Astrocyte (in vitro differentiated cells and primary cell): Measurements from ENCODE around the gene CSRP2.

ENCODE experiments used
- EZH2 ChIP-seq: IDR thresholded peaks from 2 replicates; pipeline ENCODE4 v1.6.1; 2012; ENCODE audit warnings: mild to moderate bottlenecking, low read length, inconsistent platforms; ENCODE audit not compliant: insufficient read depth
- TF ChIP-seq, protein P1 (sequence below): IDR thresholded peaks from 2 replicates; pipeline ENCODE4 v1.5.1; 2011; ENCODE audit warnings: low read depth, mild to moderate bottlenecking, inconsistent platforms, low read length, moderate library complexity; ENCODE audit not compliant: insufficient read depth

DNA sequence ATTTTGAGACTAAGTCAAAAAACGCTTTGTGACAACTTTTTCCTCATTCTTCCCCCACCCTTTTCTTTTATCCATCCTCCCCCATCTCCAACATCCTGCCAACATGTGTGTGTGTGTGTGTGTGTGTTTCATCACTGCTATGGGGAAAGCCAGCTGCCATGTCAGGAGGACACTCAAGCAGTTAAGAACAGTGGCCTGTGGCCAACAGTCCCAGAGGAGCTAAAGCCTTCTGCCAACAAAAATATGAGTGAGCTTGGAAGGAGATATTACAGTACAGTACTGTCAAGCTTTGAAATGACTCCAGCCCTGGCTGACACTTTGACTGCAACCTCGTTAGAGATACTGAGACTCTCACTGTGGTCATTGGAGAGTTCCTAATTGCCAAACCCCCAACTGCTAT is 5.0 kb upstream of the CSRP2 start:
- TF ChIP-seq, protein P1, sequence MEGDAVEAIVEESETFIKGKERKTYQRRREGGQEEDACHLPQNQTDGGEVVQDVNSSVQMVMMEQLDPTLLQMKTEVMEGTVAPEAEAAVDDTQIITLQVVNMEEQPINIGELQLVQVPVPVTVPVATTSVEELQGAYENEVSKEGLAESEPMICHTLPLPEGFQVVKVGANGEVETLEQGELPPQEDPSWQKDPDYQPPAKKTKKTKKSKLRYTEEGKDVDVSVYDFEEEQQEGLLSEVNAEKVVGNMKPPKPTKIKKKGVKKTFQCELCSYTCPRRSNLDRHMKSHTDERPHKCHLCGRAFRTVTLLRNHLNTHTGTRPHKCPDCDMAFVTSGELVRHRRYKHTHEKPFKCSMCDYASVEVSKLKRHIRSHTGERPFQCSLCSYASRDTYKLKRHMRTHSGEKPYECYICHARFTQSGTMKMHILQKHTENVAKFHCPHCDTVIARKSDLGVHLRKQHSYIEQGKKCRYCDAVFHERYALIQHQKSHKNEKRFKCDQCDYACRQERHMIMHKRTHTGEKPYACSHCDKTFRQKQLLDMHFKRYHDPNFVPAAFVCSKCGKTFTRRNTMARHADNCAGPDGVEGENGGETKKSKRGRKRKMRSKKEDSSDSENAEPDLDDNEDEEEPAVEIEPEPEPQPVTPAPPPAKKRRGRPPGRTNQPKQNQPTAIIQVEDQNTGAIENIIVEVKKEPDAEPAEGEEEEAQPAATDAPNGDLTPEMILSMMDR = no peak
- no peak for TF ChIP-seq EZH2
